ENCODE measurements around the gene MAP7D2. TPM values are rescaled to one million over a fixed set of nuclear protein-coding genes. Genes with fewer than 3 reads are reported as not detected.
"Not testable (repeated sequence)": the region's sequence is repeated elsewhere in the genome, so short reads cannot be mapped to it uniquely, and the experiment has no call there.

The MAP7D2 gene
- total RNA-seq (2014; rRNA removed; shearing (Covaris generic)), result 0.23 and 0.25 TPM in 2 replicates
- 1.0 and 2.9 TPM in 2 replicates for polyA plus RNA-seq (2014; cell fraction: nucleus; rRNA removed)

DNA sequence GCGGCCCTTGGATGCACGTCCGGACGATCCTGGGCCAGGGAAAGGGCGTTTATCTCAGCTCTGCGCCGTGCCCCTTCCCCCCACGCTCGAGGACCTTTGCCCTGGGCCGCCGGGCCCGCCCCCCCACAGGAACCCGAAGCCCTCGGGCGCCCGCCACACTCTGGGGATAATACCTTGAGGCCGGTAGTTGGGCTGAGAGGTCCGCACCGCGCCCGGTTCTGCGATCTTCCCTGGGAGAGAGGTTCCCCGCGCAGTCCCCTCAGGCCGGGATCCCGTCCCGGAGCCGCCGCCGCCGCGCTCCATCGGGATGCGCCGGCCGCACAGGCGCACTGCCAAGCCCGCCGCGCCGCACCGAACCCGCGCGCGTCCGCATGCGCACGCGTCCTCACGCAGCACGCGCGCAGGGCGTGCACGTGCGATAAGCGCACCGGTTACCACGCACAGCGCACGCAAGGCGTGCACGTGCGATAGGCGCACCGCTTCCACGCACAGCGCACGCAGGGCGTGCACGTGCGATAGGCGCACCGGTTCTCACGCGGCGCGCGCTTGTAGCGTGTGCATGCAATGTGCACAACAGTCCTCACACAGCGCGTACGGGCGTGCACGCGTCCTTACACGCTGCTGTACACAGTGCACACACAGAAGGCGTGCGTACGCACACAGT is at the start of gene MAP7D2:
TSS of gene MAP7D2 (minus strand) at position 331 of the 664 bp plus-strand sequence. CDS start at position 303, 28 bp downstream.
- DNase-seq (ENCODE audit: extremely low read depth, low read depth), result no peak

DNA sequence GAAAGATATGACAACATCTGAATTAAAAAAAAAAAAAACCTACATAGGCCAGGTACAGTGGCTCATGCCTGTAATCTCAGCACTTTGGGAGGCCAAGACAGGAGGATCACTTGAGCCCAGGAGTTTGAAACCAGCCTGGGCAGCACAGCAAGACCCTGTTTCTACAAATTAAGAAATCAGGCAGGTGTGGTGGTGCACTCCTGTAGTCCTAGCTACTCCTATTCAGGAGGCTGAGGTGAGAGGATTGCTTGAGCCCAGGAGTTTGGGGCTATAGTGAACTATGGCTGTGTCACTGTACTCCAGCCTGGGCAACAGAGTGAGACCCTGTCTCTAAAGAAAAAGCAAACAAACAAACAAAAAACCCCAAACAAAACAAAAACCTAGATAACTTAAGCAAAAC is 45.8 kb upstream of the MAP7D2 start:
- DNase-seq (ENCODE audit: extremely low read depth, low read depth), result not testable (repeated sequence)

DNA sequence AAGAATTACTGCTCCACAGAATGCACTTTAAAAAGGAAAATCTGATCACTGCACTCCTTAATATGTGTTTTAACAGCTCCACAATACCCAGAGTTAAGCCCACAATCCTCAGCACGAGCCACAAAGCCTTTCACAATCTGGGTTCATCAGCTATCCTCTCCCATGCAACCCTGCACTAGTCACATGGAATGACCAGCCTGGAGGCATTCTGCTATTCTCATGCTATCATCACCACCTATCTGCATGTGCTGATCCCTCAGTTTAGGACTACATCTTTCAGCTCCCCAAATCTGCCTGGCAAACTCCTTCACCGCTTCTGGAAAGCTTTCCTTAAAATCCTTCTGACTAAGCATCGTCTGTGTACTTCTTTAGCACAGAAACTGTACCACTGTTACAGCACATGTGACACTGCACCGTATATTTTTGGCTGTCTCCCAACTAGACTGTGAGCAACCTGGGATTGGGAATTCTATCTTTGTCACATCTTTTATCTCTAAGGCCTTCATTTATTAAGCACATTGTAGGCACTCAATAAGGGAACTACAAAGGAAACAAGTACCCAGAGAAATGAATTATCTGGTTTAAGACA is 43.2 kb upstream of the MAP7D2 start:
- no peak for DNase-seq (ENCODE audit: extremely low read depth, low read depth)

DNA sequence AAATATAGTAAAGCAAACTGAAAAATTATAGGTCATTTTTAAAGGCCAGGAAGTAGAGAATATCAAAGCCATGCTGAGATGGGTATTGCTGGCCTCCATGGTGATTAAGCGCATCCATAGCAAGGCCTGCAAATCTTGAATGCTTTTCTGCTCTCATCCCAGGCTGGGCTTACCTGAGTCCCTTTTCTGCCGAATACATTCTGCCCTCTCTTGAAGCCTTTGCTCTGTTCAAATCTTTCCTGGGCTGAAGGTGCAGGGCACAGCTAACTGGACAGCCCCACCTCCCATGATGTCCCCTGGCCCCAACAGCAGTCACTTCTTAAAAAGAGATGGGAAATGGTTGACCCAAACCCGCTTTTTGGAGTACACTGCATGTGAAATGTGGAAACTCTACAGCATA is 35.0 kb upstream of the MAP7D2 start:
- DNase-seq (ENCODE audit: extremely low read depth, low read depth), result no peak

DNA sequence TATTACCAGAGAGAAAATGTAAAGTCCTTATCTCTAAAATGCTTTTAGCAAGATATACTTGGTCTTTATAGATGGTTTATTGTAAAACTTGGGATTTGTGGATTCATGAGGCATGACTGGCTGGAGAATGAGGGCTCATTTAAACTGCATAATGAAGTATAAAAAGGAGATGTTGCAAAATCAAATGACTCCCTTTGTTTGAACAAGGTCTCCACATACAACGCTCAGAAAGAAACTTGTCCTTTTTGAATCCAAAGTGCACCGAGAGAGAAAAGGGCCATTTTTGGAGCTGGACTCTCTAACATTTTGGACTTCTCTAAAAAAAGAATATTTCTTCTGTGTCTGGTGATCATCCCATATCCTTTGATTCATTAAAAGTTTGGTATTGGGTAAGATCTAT is 32.6 kb upstream of the MAP7D2 start:
- DNase-seq (ENCODE audit: extremely low read depth, low read depth), result no peak

DNA sequence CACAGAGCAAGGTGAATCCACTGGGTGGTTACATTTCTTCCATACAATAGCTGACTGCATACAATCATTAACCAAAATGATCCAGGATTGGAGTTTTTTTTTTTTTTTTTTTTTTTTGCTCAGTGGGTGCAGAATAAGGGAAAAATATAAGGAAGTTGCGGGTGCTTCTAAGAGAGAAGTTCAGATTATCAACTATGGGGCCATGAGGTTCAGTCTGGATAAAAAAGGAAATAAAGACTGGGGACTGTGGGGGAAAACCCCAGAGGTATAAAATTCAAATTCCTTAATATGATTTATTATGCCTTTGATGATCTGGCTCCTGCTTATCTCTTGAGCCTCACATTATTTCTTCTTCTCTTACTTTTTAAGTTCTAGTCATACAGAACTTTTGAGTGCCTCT is 30.9 kb upstream of the MAP7D2 start:
- no peak for DNase-seq (ENCODE audit: extremely low read depth, low read depth)

DNA sequence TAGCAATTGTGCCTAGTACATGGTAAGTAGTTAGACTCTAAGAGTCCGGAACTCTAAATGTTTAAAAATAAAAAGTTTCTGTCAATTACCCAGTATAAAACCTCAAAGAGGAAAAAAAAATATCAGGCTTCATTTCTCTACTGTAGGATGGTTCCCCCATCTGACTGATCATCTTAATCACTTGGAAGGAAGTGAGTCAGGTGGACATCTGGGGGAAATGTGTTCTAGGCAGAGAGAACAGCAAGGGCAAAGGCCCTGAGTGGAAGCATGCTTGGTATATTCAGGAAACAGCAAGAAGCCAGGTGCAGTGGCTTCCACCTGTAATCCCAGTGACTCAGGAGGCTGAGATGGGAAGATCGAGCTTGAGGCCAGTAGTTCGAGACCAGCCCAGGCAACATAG is 27.8 kb upstream of the MAP7D2 start:
- DNase-seq (ENCODE audit: extremely low read depth, low read depth), result no peak

DNA sequence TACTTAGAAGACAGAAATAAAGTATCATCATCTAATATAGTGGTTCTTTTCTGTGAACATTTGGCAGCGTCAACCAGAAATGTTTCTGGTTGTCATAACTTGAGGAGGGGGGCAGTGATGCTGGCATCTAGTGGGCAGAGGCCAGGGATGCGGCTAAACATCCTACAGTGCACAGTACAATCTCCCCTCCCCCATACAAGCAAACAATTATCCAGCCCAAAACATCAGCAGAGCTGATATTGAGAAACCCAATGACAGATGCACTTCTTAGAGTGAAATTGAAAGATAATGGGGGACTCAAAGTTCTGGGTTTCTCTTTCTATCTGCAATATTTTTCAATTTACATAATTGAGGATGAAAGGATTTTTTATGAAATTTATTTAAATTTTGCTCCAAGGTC is 26.9 kb upstream of the MAP7D2 start:
- no peak for DNase-seq (ENCODE audit: extremely low read depth, low read depth)

DNA sequence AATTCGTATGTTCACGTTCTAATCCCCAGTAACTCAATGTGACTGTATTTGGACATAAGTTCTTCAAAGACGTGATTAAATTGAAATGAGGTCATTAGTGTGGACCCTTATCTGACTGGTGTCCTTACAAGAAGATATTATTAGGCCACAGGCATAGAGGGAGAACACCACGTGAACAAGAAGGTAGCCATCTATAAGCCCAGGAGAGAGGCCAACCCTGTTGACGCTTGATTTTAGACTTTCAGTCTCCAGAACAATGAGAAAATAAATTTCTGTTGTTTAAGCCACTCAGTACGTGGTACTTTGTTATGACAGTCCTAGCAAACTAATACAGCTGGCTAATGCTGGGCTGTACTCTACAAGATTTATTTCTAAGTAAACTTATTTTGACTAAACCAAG is 26.4 kb upstream of the MAP7D2 start:
- no peak for DNase-seq (ENCODE audit: extremely low read depth, low read depth)

DNA sequence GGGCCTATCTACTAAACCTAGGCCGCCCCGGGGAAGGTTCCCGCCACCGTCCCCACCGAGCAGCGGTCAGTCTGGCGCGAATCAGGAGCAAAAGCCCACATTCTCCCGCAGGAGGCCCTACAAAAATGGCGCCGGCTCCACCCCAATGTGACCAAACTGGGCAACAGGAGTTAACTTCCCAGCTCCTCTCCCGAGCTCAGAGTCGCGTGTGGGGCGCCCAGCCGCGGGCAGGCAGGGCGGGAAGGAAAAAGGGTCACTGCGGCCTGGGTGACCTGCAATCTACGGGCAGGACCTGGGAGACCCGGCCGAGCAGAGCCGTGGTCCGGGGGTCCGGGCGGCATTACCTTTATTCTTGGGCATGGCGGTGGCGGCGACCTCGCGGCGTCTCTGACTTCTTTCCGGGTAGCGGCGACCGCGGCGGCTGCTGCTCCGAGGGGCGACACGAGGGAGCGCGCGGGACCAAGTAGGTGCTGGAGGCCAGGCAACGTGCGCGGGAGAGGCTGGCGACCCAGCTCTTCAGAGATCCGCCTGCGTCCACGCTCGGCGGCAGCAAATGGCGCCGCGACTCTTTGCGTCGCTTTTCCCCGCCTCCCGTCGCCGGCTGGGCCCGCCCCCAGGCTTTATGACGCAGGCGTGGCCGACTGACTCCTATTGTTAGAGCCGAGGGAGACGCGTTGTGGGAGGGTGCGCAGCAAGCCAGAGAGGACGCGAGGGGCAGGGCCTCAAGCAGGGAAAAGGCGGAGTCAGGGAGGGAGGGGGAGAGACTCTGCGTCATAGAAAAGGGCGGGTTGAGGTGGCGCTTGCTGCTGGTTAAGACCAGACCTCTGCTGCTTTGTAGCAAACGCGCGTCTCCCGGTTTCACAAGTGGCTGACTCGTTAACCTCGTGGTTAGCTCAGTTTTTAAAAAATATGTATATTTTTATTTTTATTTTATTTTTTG is 24.8 kb upstream of the MAP7D2 start, which contains the start of gene EIF1AX:
TSS of gene EIF1AX (minus strand) at position 558 of the 940 bp plus-strand sequence. CDS start at position 360, 198 bp downstream.
- DNase-seq (ENCODE audit: extremely low read depth, low read depth), result peak; percentile 98

DNA sequence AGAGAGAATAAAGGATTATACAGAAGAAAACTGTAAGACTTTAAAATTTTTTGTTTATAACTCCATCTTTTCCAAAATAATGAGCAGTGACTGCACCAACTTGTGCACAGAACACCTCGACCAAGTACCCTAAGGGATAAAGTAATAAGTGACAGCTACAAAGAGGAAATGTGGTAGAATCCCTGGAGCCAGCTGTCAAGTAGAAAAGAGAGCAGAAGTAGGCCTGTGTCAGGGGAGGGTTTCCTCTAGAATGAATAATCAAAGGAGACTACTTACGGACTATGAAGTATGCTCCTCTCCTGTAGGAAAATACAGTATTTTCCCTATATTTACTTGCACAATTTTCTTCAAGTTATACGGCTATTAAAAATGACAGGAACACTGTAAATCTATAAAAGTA is 23.7 kb upstream of the MAP7D2 start:
- DNase-seq (ENCODE audit: extremely low read depth, low read depth), result no peak

DNA sequence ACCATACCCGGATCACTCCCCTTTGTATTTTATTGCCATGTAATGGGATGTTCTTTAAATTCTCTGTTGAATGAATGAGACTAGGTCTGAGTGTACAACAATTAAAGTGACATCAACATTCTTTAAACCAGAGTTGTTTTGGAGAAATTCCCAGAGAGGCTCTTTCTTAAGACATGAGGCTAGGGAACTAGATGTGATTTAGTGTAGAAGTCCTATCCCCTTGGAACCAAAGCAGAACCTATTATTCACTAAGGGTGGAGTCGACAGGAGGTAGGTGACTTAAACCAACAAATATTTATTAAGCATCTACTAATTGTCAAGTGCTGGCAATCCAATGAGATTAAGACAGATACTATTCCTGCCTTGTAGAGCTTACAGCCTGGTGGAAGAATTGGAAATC is 23.3 kb upstream of the MAP7D2 start:
- no peak for DNase-seq (ENCODE audit: extremely low read depth, low read depth)

DNA sequence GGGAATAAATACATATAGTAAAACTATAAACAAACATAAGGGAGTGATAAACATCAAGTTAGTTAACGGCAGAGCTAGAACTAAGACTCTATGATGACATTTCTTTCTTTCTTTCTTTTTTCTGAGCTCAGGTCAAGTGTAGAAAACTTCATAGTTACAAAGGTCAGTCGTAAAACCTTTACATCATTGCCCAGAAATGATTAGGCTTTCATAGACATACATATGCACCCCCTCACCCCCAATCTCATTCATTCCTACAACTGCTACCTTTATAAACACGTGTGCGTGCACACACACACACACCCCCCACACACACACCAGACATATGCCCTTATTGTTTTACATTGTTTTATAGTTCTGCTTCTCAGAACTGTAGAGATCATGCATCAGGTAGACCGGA is 19.2 kb upstream of the MAP7D2 start:
- DNase-seq (ENCODE audit: extremely low read depth, low read depth), result no peak

DNA sequence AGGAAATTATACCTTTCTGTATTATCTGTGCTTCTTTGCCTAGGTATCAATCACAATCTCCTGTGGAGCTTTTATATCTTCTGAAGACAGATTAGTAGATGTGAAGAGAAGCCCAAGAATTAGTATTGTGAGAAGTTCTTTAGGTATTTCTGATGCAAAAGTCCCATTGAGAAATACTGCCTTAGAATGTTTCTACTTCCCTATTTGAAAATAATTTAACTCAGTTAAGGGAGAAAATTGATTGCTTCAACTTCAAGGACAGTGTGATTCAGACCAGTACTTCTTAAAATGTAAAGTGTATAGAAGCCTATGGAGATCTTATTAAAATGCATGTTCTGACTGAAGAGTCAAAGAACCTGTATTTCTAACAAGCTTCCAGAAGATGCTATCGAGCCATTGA is 16.0 kb upstream of the MAP7D2 start:
- DNase-seq (ENCODE audit: extremely low read depth, low read depth), result no peak

DNA sequence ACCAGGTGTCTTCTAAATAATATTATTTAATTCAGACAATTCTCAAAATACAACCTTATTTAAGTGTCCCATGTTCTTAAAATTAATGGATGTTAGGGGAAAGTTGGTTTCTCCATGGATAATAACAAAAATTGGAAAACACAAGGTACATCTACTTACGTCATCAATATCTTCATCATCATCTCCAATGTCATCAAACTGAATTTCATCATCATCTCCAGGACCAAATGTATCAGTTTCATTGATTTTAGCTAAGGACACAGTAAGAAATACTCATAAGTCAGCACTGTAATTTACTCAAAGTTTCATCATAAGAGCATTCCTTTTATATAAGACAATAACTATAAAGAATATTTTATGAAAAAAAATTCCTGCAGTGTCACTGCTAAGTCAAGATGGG is 13.7 kb upstream of the MAP7D2 start:
- DNase-seq (ENCODE audit: extremely low read depth, low read depth), result no peak

DNA sequence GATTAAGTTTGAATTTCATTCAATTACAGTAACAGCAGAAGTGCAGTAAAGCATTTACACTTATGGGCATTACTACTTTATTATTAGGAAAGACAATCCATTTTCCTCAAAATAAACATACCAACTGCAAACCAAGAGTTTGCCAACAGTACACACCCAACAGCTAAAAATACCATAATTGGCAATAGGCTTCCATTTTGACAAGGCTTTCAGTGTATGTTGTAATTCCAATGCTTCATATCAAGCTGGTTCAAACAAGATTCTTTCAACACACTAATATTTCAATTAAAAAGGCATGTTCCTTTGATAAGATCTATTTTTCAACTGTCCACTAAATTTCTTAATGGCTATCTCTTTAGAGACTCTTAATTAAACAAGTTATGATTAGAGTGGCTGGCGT is 12.8 kb upstream of the MAP7D2 start:
- no peak for DNase-seq (ENCODE audit: extremely low read depth, low read depth)

DNA sequence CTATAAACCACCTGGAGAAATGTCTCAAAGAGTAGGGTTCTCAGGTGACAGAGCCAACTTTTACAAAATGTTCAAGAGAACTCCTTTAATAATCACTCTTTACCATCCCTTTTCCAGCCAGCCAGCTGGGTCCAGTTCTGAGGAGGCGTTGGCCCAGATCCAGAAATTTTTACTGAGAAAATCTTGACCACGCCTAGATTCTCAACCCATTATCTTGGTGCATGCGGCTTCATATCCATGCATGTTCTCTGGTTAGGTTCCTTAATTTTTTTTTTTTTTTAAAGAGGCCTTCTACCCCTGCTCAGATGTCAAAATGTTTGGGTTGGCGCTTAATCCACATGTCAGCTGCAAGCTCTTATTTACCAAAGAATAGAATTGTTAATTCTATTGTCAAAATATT is 12.0 kb upstream of the MAP7D2 start:
- DNase-seq (ENCODE audit: extremely low read depth, low read depth), result no peak

DNA sequence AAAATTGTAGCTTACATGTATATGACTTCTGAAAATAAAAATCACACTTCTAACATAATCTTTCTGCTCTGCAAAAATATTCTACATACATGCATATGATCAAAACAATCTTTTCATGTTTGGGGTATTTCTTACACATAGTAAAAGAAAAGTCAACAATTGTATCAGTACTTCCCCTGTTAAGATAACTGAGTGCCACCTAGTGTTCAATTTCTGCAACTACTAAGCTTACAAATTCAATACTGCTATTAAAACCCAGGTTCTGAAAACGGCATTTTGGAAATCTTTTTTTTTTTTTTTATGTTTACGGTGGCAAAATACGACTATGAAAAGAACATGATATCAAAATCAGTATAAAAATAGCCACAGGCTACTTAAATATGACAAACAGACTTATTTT is 10.7 kb upstream of the MAP7D2 start:
- DNase-seq (ENCODE audit: extremely low read depth, low read depth), result not testable (repeated sequence)

DNA sequence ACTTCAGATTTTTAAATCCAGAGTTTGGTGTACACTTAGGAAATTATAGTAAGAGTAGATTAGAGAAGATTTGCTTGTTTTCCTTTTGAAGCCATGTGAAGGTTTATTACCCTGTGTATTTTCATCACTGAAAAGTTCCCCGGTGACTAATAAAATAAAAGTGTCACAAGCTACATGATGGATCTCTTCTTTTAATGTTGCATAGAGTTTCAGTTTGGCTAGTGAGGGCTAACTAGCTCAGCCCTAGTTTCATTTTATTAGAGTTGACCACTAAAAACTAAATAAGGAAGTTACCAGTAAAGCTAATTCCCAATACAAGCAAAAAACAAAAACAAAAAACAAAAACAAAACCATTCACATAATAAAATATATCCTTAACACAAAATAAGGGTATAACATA is 10.1 kb upstream of the MAP7D2 start:
- not testable (repeated sequence) for DNase-seq (ENCODE audit: extremely low read depth, low read depth)

DNA sequence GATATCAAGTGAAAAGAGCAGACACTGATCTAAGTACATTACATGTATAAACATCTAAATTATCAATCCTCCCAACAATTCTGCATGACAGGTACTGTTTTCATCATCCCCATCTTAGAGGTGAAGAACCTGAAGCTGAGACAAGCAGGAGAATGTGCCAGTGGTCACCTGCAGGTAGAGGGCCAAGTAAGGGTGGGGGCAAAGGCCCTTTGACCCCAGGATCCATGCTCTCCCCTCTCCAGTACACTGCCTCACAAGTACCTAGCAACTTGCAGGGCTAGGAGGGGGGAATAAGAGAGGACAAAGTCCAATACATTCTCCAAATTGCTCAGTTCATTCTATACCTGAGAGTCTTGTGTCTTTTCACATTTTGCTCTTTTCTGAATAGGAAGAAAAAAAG is 8.3 kb upstream of the MAP7D2 start:
- no peak for DNase-seq (ENCODE audit: extremely low read depth, low read depth)

DNA sequence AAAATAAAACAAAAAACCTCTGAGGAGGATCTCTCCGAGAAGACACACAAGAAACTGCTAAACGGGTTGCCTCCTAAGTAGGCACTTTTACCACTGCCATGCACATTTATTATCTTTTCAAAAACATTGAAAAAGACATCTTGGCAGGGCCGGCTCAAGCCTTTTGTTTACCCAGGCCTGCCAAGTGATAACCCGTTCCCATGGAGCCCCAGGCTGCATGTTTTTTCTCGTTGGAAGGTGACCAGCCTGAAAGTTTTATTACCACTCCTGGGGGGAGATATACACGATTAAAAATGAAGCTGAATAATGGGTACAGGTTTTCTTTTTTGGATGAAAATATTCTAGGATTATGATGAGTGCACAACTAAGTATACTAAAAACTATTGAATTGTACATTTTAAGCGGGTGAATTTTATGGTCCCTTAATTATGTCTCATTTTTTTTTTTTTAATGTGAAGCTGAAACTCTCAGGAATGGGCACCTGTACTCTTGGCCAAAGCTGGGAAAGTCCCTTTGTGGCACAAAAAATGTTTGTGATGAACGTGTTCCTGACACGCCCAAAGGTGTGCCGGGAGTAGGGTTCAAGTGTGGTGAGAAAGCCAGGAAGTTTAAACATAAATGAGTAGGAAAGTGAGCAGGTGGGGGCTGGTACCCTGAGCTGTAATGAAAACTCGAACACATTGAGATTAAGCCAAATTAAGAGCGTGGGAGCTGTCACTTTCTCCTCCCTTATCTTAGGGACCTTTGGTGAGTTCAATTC is 1.5 kb upstream of the MAP7D2 start:
- DNase-seq (ENCODE audit: extremely low read depth, low read depth), result no peak
